GM23248 (cell line): ENCODE data around the gene ARID5B. TPM values are rescaled to one million over a fixed set of nuclear protein-coding genes. Genes with fewer than 3 reads are reported as not detected.

Experiments used
- DNase-seq: peaks from one replicate; pipeline ENCODE4 v3.0.0-alpha.2; 2015
- H2AFZ ChIP-seq: fragments of 200-600 bp; sonication (generic); 2 replicates; pipeline ENCODE4 v1.6.1; 2016; ENCODE audit warnings: antibody characterized with exemption
- H3F3A ChIP-seq: fragments of 200-600 bp; sonication (generic); 2 replicates; pipeline ENCODE4 v1.6.1; 2016; ENCODE audit warnings: mild to moderate bottlenecking, antibody characterized with exemption, mixed run types; ENCODE audit not compliant: insufficient read depth
- H3K27ac ChIP-seq: fragments of 200-600 bp; sonication (generic); 2 replicates; pipeline ENCODE4 v1.5.1; 2016; ENCODE audit warnings: mild to moderate bottlenecking
- H3K27me3 ChIP-seq: fragments of 200-600 bp; sonication (generic); replicated peaks from 2 replicates; pipeline ENCODE4 v1.6.1; 2016; ENCODE audit warnings: mild to moderate bottlenecking; ENCODE audit not compliant: insufficient read depth
- H3K36me3 ChIP-seq: fragments of 200-600 bp; sonication (generic); 2 replicates; pipeline ENCODE4 v1.6.1; 2016; ENCODE audit warnings: low read depth, mild to moderate bottlenecking
- H3K4me1 ChIP-seq: fragments of 200-600 bp; sonication (generic); 2 replicates; pipeline ENCODE4 v1.6.1; 2016; ENCODE audit warnings: mild to moderate bottlenecking; ENCODE audit not compliant: insufficient read depth
- H3K4me2 ChIP-seq: fragments of 200-600 bp; sonication (generic); one replicate; pipeline ENCODE4 v1.6.1; 2016; ENCODE audit warnings: mild to moderate bottlenecking; ENCODE audit not compliant: unreplicated experiment
- H3K4me3 ChIP-seq: fragments of 200-600 bp; sonication (generic); 2 replicates; pipeline ENCODE4 v1.5.1; 2016; ENCODE audit warnings: mild to moderate bottlenecking
- H3K79me2 ChIP-seq: fragments of 200-600 bp; sonication (generic); 2 replicates; pipeline ENCODE4 v1.6.1; 2016; ENCODE audit warnings: mild to moderate bottlenecking; ENCODE audit not compliant: insufficient read depth
- H3K9ac ChIP-seq: fragments of 200-600 bp; sonication (generic); 2 replicates; pipeline ENCODE4 v1.6.1; 2016; ENCODE audit warnings: mild to moderate bottlenecking
- H3K9me2 ChIP-seq: fragments of 200-600 bp; sonication (generic); 2 replicates; pipeline ENCODE4 v1.6.1; 2016; ENCODE audit warnings: mixed run types, mild to moderate bottlenecking, moderate library complexity; ENCODE audit not compliant: insufficient read depth
- H3K9me3 ChIP-seq: fragments of 200-600 bp; sonication (generic); one replicate; pipeline ENCODE4 v1.6.1; 2017; ENCODE audit warnings: low read depth
- H4K20me1 ChIP-seq: fragments of 200-600 bp; sonication (generic); 2 replicates; pipeline ENCODE4 v1.6.0; 2016; ENCODE audit not compliant: insufficient read depth
- EZH2 ChIP-seq: fragments of 200-600 bp; sonication (generic); IDR thresholded peaks from 2 replicates; pipeline ENCODE4 v1.6.1; 2018; ENCODE audit warnings: antibody characterized with exemption, mild to moderate bottlenecking; ENCODE audit not compliant: insufficient read depth, poor library complexity, severe bottlenecking
- EZH2phosphoT487 ChIP-seq: fragments of 200-600 bp; sonication (generic); IDR thresholded peaks from 2 replicates; pipeline ENCODE4 v1.6.1; 2018; ENCODE audit warnings: antibody characterized with exemption, moderate library complexity, mild to moderate bottlenecking, low read depth; ENCODE audit not compliant: insufficient read depth
- WGBS, 2 experiments: methylation state at CpG; one replicate each; pipeline ENCODE4 v1.1.6; 2015 to 2017; ENCODE audit warnings: low lambda C conversion rate in 2 of 2, low coverage in 1 of 2; ENCODE audit errors: missing lambda C conversion rate in 2 of 2; 5-methylcytosine and 5-hydroxymethylcytosine counted together
- in situ Hi-C: fragments of 300-500 bp; cut with MboI; formaldehyde crosslinking; loops from 2 replicates; pipeline ENCODE4 v1.15.0; 2020
- polyA plus RNA-seq: library from polyadenylated mRNA; unstranded; fragments of >200 nt; fragmentation: Nextera tagmentation; extraction: Ambion mirVana; gene quantifications from 2 replicates; pipeline ENCODE4 v1.2.1, GENCODE V29; 2016
- total RNA-seq: library from RNA; depleted of rRNA; stranded (reverse); fragments of >200 nt; shearing (Covaris generic); gene quantifications from 2 replicates; pipeline ENCODE4 v1.2.3, GENCODE V29; 2014

Gene ARID5B
- total and polyA plus RNA-seq, 2 experiments from 2014 or later: 56.7 to 78.8 TPM

DNA sequence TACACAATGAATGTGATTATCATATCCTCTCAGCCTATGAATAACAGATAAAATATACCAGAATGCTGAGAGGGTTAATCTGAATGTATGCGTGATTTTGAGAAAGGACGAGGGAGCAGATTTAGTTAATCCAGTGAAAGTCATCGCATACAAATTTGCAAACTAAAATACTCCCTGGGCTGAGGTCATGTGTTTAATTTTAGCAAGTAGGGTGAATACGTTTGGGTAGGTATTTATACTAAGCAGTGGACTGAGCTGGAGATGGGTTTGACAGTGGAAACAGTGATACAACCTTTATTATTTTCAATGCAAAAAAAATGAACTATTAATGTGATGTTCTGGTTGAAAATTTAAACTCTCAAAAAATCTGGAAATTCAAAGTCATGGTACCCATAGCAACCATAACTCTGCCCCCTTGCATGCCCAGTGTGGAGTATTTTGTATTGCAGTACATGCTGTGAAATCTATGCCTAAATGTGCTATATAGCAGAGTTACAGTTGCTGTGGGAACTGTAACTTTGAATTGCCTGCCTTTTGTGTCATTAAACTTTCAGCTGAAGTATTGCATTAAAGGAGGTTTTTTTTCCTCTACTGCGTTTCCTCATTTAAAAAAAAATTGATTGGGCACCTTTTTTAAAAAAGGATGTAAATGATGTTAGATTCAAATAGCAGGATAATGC, 9.5 kb upstream of the ARID5B start:
- H4K20me1 ChIP-seq: no peaks in the 10 kb centered on the region
- H3K4me1 ChIP-seq: peaks cover 17% of the 10 kb centered on the region; the same call in 1 of the 2 replicates
- no peaks in the 10 kb centered on the region for H3K79me2 ChIP-seq
- H2AFZ ChIP-seq: no peak overlapping the region
- no peak overlapping the region for H3K9ac ChIP-seq
- H3F3A ChIP-seq: no peaks in the 10 kb centered on the region
- H3K27ac ChIP-seq: no peak overlapping the region
- 73 to 75% methylated on average over 5 of the region's 5 CpGs for WGBS, 2 experiments
- H3K36me3 ChIP-seq: no peaks in the 10 kb centered on the region
- TF ChIP-seq EZH2 (no peak), EZH2phosphoT487 (no peak)
- in situ Hi-C loops: no loop called here
- H3K27me3 ChIP-seq: no peaks in the 10 kb centered on the region
- no peak overlapping the region for H3K4me2 ChIP-seq
- H3K4me3 ChIP-seq: no peak overlapping the region
- no peak for DNase-seq
- no peaks in the 10 kb centered on the region for H3K9me2 ChIP-seq
- no peaks in the 10 kb centered on the region for H3K9me3 ChIP-seq

DNA sequence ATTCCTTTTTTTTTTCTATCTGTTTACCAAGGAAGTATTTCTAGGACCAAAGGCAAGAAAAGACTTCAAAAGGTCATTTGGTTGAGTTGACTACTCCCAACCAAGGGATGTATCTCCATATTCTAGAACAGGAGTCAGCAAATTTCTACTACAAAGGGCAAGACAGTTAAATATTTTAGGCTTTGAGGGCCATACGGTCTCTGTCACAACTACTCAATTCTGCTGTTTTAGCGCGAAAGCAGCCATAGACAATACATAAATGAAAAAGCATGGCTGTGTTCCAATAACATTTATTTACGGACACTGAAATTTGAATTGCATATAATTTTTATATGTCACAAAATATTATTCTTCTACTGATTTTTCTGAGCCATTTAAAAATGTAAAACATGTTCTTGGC, 8.5 kb upstream of the ARID5B start:
- no peak for DNase-seq
- TF ChIP-seq EZH2: no peak
- no peaks in the 10 kb centered on the region for H4K20me1 ChIP-seq
- no peaks in the 10 kb centered on the region for H3K27me3 ChIP-seq
- H2AFZ ChIP-seq: no peak overlapping the region
- H3K4me2 ChIP-seq: no peak overlapping the region
- WGBS, 2 experiments: 98 to 99% methylated on average over 4 of the region's 4 CpGs
- in situ Hi-C loops: no loop called here
- no peak overlapping the region for H3K9ac ChIP-seq
- H3K4me3 ChIP-seq: no peak overlapping the region
- H3K4me1 ChIP-seq: peaks cover 27% of the 10 kb centered on the region
- no peaks in the 10 kb centered on the region for H3K9me3 ChIP-seq
- no peak overlapping the region for H3K27ac ChIP-seq
- H3K9me2 ChIP-seq: no peaks in the 10 kb centered on the region
- H3K79me2 ChIP-seq: no peaks in the 10 kb centered on the region
- no peaks in the 10 kb centered on the region for H3F3A ChIP-seq
- no peaks in the 10 kb centered on the region for H3K36me3 ChIP-seq

GRCh38 chr10:61894133-61894532, 7.4 kb upstream of the ARID5B start:
- Histone ChIP-seq H3K9ac (no peak overlapping the region), H3K27me3 (no peaks in the 10 kb centered on the region), H3K4me1 (peaks cover 32% of the 10 kb centered on the region), H2AFZ (no peak overlapping the region), H3K36me3 (no peaks in the 10 kb centered on the region), H3F3A (peaks cover 9% of the 10 kb centered on the region), H3K4me2 (no peak overlapping the region), H3K9me2 (no peaks in the 10 kb centered on the region), H3K27ac (no peak overlapping the region), H3K79me2 (no peaks in the 10 kb centered on the region), H3K9me3 (no peaks in the 10 kb centered on the region), H4K20me1 (no peaks in the 10 kb centered on the region), H3K4me3 (no peak overlapping the region)
- TF ChIP-seq EZH2phosphoT487: no peak
- TF ChIP-seq EZH2: no peak
- no peak for DNase-seq
- in situ Hi-C loops: no loop called here
- WGBS, 2 experiments: 26 to 32% methylated on average over 4 of the region's 4 CpGs

GRCh38 chr10:61895898-61896600, 5.5 kb upstream of the ARID5B start:
- Histone ChIP-seq H3K4me3 (no peak overlapping the region), H3K27ac (no peak overlapping the region), H3F3A (peaks cover 24% of the 10 kb centered on the region), H3K9me2 (no peaks in the 10 kb centered on the region), H3K9me3 (no peaks in the 10 kb centered on the region), H3K36me3 (no peaks in the 10 kb centered on the region), H2AFZ (no peak overlapping the region), H3K4me1 (peaks cover 28% of the 10 kb centered on the region), H3K9ac (no peak overlapping the region), H4K20me1 (no peaks in the 10 kb centered on the region), H3K27me3 (no peaks in the 10 kb centered on the region), H3K4me2 (no peak overlapping the region), H3K79me2 (no peaks in the 10 kb centered on the region; the same call in 1 of the 2 replicates)
- WGBS, 2 experiments: 79 to 83% methylated on average over 6 of the region's 6 CpGs
- in situ Hi-C loops: no loop called here
- TF ChIP-seq EZH2phosphoT487 (no peak), EZH2 (no peak)
- DNase-seq: no peak
